ENCODE measurements around the gene ARHGEF4. TPM values are rescaled to one million over a fixed set of nuclear protein-coding genes. Genes with fewer than 3 reads are reported as not detected.

Gene ARHGEF4
- total RNA-seq, 1 experiment from 2014 or later, result 12.6 TPM

DNA sequence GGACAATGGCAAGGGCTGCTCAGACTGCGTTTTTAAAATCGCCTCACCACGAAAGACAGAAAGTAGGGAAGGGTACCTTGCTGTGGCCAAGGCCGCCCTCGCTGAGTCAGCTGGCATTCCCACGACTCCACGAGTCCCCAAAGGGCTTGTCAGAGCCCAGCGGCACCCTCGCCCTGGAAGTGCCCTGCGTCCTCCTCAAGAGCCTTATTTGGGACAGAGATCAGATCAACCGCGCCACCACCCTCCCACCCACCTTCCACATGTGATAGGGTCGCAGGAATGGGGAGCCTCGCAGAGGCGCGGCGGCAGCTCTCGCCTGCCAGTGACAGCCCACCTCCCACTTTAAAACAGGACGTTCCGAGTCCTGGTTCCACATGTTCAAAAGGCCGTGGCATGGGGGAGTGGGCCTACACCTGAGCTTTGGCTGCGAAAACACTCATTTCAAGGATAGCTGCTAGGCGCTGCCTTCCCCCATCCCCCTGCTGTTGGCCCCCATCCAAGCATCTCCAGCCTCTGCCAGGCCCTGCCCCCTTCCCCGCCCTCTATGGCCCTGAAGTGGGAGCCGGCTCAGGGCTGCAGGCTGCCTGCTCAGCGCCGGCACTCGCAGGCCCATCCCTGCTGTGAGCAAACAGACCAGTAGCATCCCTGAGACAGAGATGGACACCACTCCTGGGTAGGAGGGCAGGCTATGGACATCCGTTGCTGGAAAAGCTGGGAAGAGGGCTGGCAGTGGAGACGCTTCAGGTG, 38.1 kb upstream of the ARHGEF4 start:
- Mint-ChIP-seq H3K36me3 (ENCODE audit: insufficient read depth in 1 of 3, low read depth in 3 of 3) (no peaks in the 10 kb centered on the region), H3K27ac (peak overlapping the region in 1 of 3 experiments; percentile 22; a peak in 1 of 7 replicates), H3K4me1 (peaks cover 24 to 29% of the 10 kb centered on the region in 2 experiments), H3K9me3 (no peaks in the 10 kb centered on the region), H3K4me3 (peak overlapping the region; percentile 58 to 79), H3K27me3 (ENCODE audit: low read depth) (peaks cover 18% of the 10 kb centered on the region)
- no peak overlapping the region for H3K27ac ChIP-seq (ENCODE audit: insufficient read length, low read depth, low read length)
- no peak overlapping the region for H3K14ac ChIP-seq (ENCODE audit: insufficient read depth, low read length)
- no peak overlapping the region for H2BK12ac ChIP-seq (ENCODE audit: insufficient read length, low read depth, low read length)
- H3K4me2 ChIP-seq (ENCODE audit: insufficient read depth, insufficient read length, low read length), result peak overlapping the region; percentile 89
- H4K20me1 ChIP-seq (ENCODE audit: control insufficient read depth, insufficient read depth, insufficient read length), result no peaks in the 10 kb centered on the region
- no peak overlapping the region for H3K9ac ChIP-seq (ENCODE audit: extremely low read depth, insufficient read length, low read length)
- no peaks in the 10 kb centered on the region for H3K79me1 ChIP-seq (ENCODE audit: insufficient read depth, low read depth, low read length, poor library complexity, severe bottlenecking)
- TF ChIP-seq, protein P1, sequence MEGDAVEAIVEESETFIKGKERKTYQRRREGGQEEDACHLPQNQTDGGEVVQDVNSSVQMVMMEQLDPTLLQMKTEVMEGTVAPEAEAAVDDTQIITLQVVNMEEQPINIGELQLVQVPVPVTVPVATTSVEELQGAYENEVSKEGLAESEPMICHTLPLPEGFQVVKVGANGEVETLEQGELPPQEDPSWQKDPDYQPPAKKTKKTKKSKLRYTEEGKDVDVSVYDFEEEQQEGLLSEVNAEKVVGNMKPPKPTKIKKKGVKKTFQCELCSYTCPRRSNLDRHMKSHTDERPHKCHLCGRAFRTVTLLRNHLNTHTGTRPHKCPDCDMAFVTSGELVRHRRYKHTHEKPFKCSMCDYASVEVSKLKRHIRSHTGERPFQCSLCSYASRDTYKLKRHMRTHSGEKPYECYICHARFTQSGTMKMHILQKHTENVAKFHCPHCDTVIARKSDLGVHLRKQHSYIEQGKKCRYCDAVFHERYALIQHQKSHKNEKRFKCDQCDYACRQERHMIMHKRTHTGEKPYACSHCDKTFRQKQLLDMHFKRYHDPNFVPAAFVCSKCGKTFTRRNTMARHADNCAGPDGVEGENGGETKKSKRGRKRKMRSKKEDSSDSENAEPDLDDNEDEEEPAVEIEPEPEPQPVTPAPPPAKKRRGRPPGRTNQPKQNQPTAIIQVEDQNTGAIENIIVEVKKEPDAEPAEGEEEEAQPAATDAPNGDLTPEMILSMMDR (conservative IDR thresholded peaks at IDR 0.05), result no peak
- no peak overlapping the region for H2BK120ac ChIP-seq (ENCODE audit: low read depth, low read length, poor library complexity, severe bottlenecking)
- H2AK5ac ChIP-seq (ENCODE audit: insufficient read length, low read length), result no peak overlapping the region
- no peaks in the 10 kb centered on the region; the same call in 1 of the 2 replicates for H3K27me3 ChIP-seq (ENCODE audit: insufficient read depth, low read length)
- H3T11ph ChIP-seq (ENCODE audit: low read length), result no peak overlapping the region
- no peaks in the 10 kb centered on the region for H3K9me3 ChIP-seq (ENCODE audit: control insufficient read depth, low read depth, low read length)
- H4K5ac ChIP-seq (ENCODE audit: insufficient read length, low read depth, low read length), result no peak overlapping the region
- H3K56ac ChIP-seq (ENCODE audit: insufficient read length, low read depth, low read length), result no peak overlapping the region
- DNase-seq, result peak; percentile 74
- peaks cover 12% of the 10 kb centered on the region for H3K23me2 ChIP-seq (ENCODE audit: insufficient read length, low read depth, low read length, poor library complexity, severe bottlenecking)
- no peak overlapping the region for H3K18ac ChIP-seq (ENCODE audit: insufficient read length, low read depth, low read length)
- H3K4me1 ChIP-seq (ENCODE audit: insufficient read depth, low read length), result no peaks in the 10 kb centered on the region
- no peak overlapping the region for H4K8ac ChIP-seq (replicated peaks; ENCODE audit: insufficient read length, low read depth, low read length)
- H3K79me2 ChIP-seq (ENCODE audit: insufficient read depth, low read length), result no peaks in the 10 kb centered on the region
- H3K4ac ChIP-seq (ENCODE audit: low read depth, low read length), result no peak overlapping the region
- no peak overlapping the region for H2AFZ ChIP-seq (ENCODE audit: low read length)
- H3K23ac ChIP-seq (ENCODE audit: insufficient read length, low read depth, low read length), result no peak overlapping the region
- WGBS (ENCODE audit: extremely low coverage, insufficient read length, low lambda C conversion rate), result no CpG with 5 or more reads among the region's 30 CpGs
- no peak overlapping the region for H2BK20ac ChIP-seq (ENCODE audit: low read depth, low read length, poor library complexity, severe bottlenecking)
- no peak overlapping the region for H2BK5ac ChIP-seq (ENCODE audit: insufficient read length, low read length)
- no peak overlapping the region for H2BK15ac ChIP-seq (ENCODE audit: low read depth, low read length)
- H4K91ac ChIP-seq (ENCODE audit: insufficient read length, low read depth, low read length), result no peak overlapping the region
